GM23248 (cell line): Measurements from ENCODE around the gene MFAP1. TPM values are rescaled to one million over a fixed set of nuclear protein-coding genes. Genes with fewer than 3 reads are reported as not detected.

Experiments
- DNase-seq: peaks from one replicate; pipeline ENCODE4 v3.0.0-alpha.2; 2015
- H2AFZ ChIP-seq: fragments of 200-600 bp; sonication (generic); 2 replicates; pipeline ENCODE4 v1.6.1; 2016; ENCODE audit warnings: antibody characterized with exemption
- H3F3A ChIP-seq: fragments of 200-600 bp; sonication (generic); 2 replicates; pipeline ENCODE4 v1.6.1; 2016; ENCODE audit warnings: mild to moderate bottlenecking, antibody characterized with exemption, mixed run types; ENCODE audit not compliant: insufficient read depth
- H3K27ac ChIP-seq: fragments of 200-600 bp; sonication (generic); 2 replicates; pipeline ENCODE4 v1.5.1; 2016; ENCODE audit warnings: mild to moderate bottlenecking
- H3K27me3 ChIP-seq: fragments of 200-600 bp; sonication (generic); replicated peaks from 2 replicates; pipeline ENCODE4 v1.6.1; 2016; ENCODE audit warnings: mild to moderate bottlenecking; ENCODE audit not compliant: insufficient read depth
- H3K36me3 ChIP-seq: fragments of 200-600 bp; sonication (generic); 2 replicates; pipeline ENCODE4 v1.6.1; 2016; ENCODE audit warnings: low read depth, mild to moderate bottlenecking
- H3K4me1 ChIP-seq: fragments of 200-600 bp; sonication (generic); 2 replicates; pipeline ENCODE4 v1.6.1; 2016; ENCODE audit warnings: mild to moderate bottlenecking; ENCODE audit not compliant: insufficient read depth
- H3K4me2 ChIP-seq: fragments of 200-600 bp; sonication (generic); one replicate; pipeline ENCODE4 v1.6.1; 2016; ENCODE audit warnings: mild to moderate bottlenecking; ENCODE audit not compliant: unreplicated experiment
- H3K4me3 ChIP-seq: fragments of 200-600 bp; sonication (generic); 2 replicates; pipeline ENCODE4 v1.5.1; 2016; ENCODE audit warnings: mild to moderate bottlenecking
- H3K79me2 ChIP-seq: fragments of 200-600 bp; sonication (generic); 2 replicates; pipeline ENCODE4 v1.6.1; 2016; ENCODE audit warnings: mild to moderate bottlenecking; ENCODE audit not compliant: insufficient read depth
- H3K9ac ChIP-seq: fragments of 200-600 bp; sonication (generic); 2 replicates; pipeline ENCODE4 v1.6.1; 2016; ENCODE audit warnings: mild to moderate bottlenecking
- H3K9me2 ChIP-seq: fragments of 200-600 bp; sonication (generic); 2 replicates; pipeline ENCODE4 v1.6.1; 2016; ENCODE audit warnings: mixed run types, mild to moderate bottlenecking, moderate library complexity; ENCODE audit not compliant: insufficient read depth
- H3K9me3 ChIP-seq: fragments of 200-600 bp; sonication (generic); one replicate; pipeline ENCODE4 v1.6.1; 2017; ENCODE audit warnings: low read depth
- H4K20me1 ChIP-seq: fragments of 200-600 bp; sonication (generic); 2 replicates; pipeline ENCODE4 v1.6.0; 2016; ENCODE audit not compliant: insufficient read depth
- EZH2 ChIP-seq: fragments of 200-600 bp; sonication (generic); IDR thresholded peaks from 2 replicates; pipeline ENCODE4 v1.6.1; 2018; ENCODE audit warnings: antibody characterized with exemption, mild to moderate bottlenecking; ENCODE audit not compliant: insufficient read depth, poor library complexity, severe bottlenecking
- EZH2phosphoT487 ChIP-seq: fragments of 200-600 bp; sonication (generic); IDR thresholded peaks from 2 replicates; pipeline ENCODE4 v1.6.1; 2018; ENCODE audit warnings: antibody characterized with exemption, moderate library complexity, mild to moderate bottlenecking, low read depth; ENCODE audit not compliant: insufficient read depth
- WGBS, 2 experiments: methylation state at CpG; one replicate each; pipeline ENCODE4 v1.1.6; 2015 to 2017; ENCODE audit warnings: low lambda C conversion rate in 2 of 2, low coverage in 1 of 2; ENCODE audit errors: missing lambda C conversion rate in 2 of 2; 5-methylcytosine and 5-hydroxymethylcytosine counted together
- in situ Hi-C: fragments of 300-500 bp; cut with MboI; formaldehyde crosslinking; loops from 2 replicates; pipeline ENCODE4 v1.15.0; 2020
- polyA plus RNA-seq: library from polyadenylated mRNA; unstranded; fragments of >200 nt; fragmentation: Nextera tagmentation; extraction: Ambion mirVana; gene quantifications from 2 replicates; pipeline ENCODE4 v1.2.1, GENCODE V29; 2016
- total RNA-seq: library from RNA; depleted of rRNA; stranded (reverse); fragments of >200 nt; shearing (Covaris generic); gene quantifications from 2 replicates; pipeline ENCODE4 v1.2.3, GENCODE V29; 2014

The MFAP1 gene
- total and polyA plus RNA-seq, 2 experiments from 2014 or later, result 24.6 to 33.1 TPM

DNA sequence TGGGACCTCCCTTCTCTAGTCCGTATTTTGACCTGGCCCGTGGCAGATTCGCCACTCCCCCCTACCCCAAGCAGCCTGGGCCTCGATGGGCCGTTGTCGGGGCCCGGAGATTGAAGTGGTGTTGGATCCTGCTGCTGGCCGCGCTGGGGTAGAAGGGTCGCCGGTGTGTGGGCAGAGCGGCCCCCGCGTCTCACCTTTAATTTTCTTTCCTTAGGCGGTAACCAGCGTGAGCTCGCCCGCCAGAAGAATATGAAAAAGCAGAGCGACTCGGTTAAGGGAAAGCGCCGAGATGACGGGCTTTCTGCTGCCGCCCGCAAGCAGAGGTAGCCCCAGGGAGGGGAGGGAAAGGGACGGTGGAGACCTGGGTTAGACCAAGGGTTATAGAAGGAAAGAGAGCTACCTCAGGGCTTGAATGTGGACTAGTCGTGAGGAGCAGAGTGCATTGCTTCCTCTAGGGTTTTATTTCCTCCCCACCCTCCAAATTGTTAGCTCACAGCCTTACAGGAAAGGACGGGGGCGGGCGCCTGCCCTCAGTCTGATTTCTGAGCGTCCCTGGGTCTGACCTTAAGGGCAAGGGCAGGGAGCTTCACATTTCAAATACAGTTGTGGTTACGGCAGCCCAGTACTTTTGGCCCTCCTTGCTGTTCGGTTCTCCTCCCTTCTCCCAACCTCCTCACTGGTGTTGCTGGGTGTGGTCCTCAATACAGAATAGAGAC lies 31.6 kb downstream of the MFAP1 start:
- Histone ChIP-seq H3K4me3 (peak overlapping the region; percentile 94), H4K20me1 (peaks cover 5% of the 10 kb centered on the region; the same call in 1 of the 2 replicates), H3F3A (peaks cover 45% of the 10 kb centered on the region), H3K9ac (peak overlapping the region; percentile 100), H3K9me2 (no peaks in the 10 kb centered on the region), H2AFZ (no peak overlapping the region), H3K27ac (peak overlapping the region; percentile 99), H3K36me3 (peaks cover 19% of the 10 kb centered on the region), H3K4me1 (peaks cover 45% of the 10 kb centered on the region), H3K27me3 (no peaks in the 10 kb centered on the region), H3K79me2 (peaks cover 39% of the 10 kb centered on the region), H3K9me3 (no peaks in the 10 kb centered on the region), H3K4me2 (peak overlapping the region; percentile 85)
- no peak for TF ChIP-seq EZH2
- no peak for TF ChIP-seq EZH2phosphoT487
- peak; percentile 77 for DNase-seq
- in situ Hi-C loops, result no loop called here
- WGBS, 2 experiments, result 0 to 1% methylated on average over 33 of the region's 33 CpGs

DNA sequence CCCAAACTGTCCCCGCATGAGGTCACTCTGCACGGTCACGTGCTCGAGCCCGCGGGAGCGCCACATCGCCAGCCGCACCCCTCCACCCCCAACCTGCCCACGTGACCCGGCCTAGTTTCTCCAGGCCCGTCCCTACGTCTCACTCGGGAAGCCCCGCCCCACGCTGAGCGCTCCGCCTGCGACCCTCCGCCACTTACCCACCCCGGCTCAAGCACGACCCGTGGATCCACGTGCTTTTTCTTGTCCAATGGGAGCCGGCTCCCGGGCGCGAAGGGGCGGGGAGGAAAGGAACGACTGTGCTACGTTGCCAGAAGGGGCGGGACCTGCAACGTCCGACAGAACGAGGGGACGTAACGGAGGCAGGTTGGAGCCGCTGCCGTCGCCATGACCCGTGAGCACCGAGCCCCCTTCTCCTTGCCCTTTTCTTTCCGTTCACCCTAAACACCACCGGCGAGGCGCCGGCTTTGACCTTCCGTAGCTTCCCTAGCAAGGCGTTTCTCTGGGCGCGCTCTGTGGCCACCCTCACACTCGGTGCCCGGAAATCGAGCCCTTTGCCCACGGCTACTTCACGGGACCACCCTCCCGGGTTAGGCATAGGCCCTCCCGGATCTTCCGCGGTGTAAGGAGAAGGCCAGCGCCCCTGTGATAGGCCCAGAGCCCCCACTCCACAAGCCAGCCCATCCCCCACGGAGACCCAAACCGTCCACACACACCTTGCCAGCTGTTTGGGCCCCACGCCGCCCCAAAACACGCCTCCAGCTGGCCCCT lies 32.3 kb downstream of the MFAP1 start, which contains the start of gene SERF2:
Gene SERF2 (plus strand): TSS at position 328 of the 768 bp plus-strand sequence. CDS start 57 bp downstream, at position 385.
- Histone ChIP-seq H3F3A (peaks cover 40% of the 10 kb centered on the region), H3K4me2 (peak within 1 kb of the TSS; percentile 85), H3K79me2 (peaks cover 39% of the 10 kb centered on the region), H3K9ac (peak within 1 kb of the TSS; percentile 100), H3K4me1 (peaks cover 37% of the 10 kb centered on the region), H3K27ac (peak within 1 kb of the TSS; percentile 99), H3K36me3 (peaks cover 19% of the 10 kb centered on the region), H4K20me1 (peaks cover 5% of the 10 kb centered on the region; the same call in 1 of the 2 replicates), H3K9me3 (no peaks in the 10 kb centered on the region), H3K27me3 (no peaks in the 10 kb centered on the region), H3K4me3 (peak within 1 kb of the TSS; percentile 94), H3K9me2 (no peaks in the 10 kb centered on the region), H2AFZ (peak within 1 kb of the TSS; percentile 89)
- WGBS, 2 experiments, result 0% methylated on average over 51 to 66 of the region's 66 CpGs
- peak; percentile 100 for DNase-seq
- TF ChIP-seq EZH2, result no peak
- no peak for TF ChIP-seq EZH2phosphoT487
- in situ Hi-C loops, result no loop called here

DNA sequence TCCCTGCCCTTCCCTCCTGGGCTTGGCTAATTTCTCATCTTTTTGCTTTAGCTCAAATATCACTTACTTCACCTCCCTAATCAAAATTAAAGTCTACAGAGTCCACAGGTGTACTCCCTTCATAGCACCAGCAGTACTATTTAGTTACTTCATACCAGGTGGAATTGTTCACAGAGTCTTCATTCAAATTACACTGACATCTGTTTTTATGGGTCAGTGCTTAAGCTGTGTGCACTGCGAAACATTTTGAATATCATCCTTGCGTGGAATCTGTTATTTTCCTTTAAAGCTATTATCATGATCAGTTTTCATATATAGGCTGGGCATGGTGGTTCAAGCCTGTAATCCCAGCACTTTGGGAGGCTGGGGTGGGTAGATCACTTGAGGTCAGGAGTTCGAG lies 35.1 kb downstream of the MFAP1 start:
- no peak overlapping the region for H3K9ac ChIP-seq
- H3K4me1 ChIP-seq, result peaks cover 12% of the 10 kb centered on the region
- H3K4me2 ChIP-seq, result no peak overlapping the region
- H3K27me3 ChIP-seq, result no peaks in the 10 kb centered on the region
- no peak overlapping the region for H3K4me3 ChIP-seq
- no peaks in the 10 kb centered on the region for H3K9me2 ChIP-seq
- 96 to 97% methylated on average over 3 of the region's 3 CpGs for WGBS, 2 experiments
- H3K9me3 ChIP-seq, result no peaks in the 10 kb centered on the region
- no peak overlapping the region for H2AFZ ChIP-seq
- peaks cover 6% of the 10 kb centered on the region; the same call in 1 of the 2 replicates for H3K36me3 ChIP-seq
- H4K20me1 ChIP-seq, result no peaks in the 10 kb centered on the region
- peaks cover 13% of the 10 kb centered on the region for H3F3A ChIP-seq
- no peak for DNase-seq
- no peak overlapping the region for H3K27ac ChIP-seq
- in situ Hi-C loops, result no loop called here
- no peak for TF ChIP-seq EZH2phosphoT487
- TF ChIP-seq EZH2, result no peak
- peaks cover 23% of the 10 kb centered on the region for H3K79me2 ChIP-seq

DNA sequence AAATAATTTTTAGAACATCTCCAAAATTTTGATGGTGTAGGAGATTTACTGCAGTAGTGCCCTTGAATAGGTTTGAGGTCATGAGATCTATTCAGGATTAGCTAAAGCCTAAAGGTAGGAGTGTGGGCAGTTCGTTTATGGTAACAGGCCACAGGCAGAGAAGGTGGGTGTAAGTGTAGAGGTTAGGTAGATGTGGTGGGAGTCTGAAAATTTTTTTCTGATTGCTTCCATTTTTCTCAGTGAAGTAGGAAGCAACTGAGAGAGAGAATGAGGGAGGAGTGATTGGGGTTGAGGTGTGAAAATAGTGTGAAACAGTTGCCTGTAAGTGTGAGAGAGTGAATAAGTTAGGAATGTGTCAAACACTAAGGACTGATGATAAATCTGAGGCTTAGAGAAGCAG lies 45.5 kb downstream of the MFAP1 start:
- Histone ChIP-seq H3K36me3 (no peaks in the 10 kb centered on the region), H3K79me2 (no peaks in the 10 kb centered on the region), H3K9ac (no peak overlapping the region), H3K27ac (no peak overlapping the region), H3K9me2 (no peaks in the 10 kb centered on the region), H3F3A (peaks cover 27% of the 10 kb centered on the region), H3K4me1 (peaks cover 7% of the 10 kb centered on the region; the same call in 1 of the 2 replicates), H3K9me3 (no peaks in the 10 kb centered on the region), H3K4me2 (no peak overlapping the region), H3K4me3 (no peak overlapping the region), H4K20me1 (no peaks in the 10 kb centered on the region), H3K27me3 (no peaks in the 10 kb centered on the region), H2AFZ (no peak overlapping the region)
- in situ Hi-C loops, result no loop called here
- DNase-seq, result no peak
- WGBS, 2 experiments, result 97 to 100% methylated on average over 1 of the region's 1 CpG
- TF ChIP-seq EZH2, result no peak
- TF ChIP-seq EZH2phosphoT487, result no peak
